Embryonic facial prominence (tissue), 1 donor: ENCODE data around the gene BCKDHB.

Experiments
- DNase-seq: peaks from one replicate; pipeline ENCODE4 v3.0.0-alpha.2; 2016; ENCODE audit errors: extremely low spot score

BCKDHB gene

GRCh38 chr6:80151635-80152034 is 45.2 kb downstream of the BCKDHB start:
- no peak for DNase-seq

GRCh38 chr6:80154160-80154559 is 47.7 kb downstream of the BCKDHB start:
- no peak for DNase-seq

GRCh38 chr6:80156221-80156620 is 49.8 kb downstream of the BCKDHB start:
- DNase-seq = no peak

- no peak for DNase-seq
Observed at GRCh38 chr6:80158478-80158989, 52.1 kb downstream of the BCKDHB start.

GRCh38 chr6:80161434-80161833 is 55.0 kb downstream of the BCKDHB start:
- DNase-seq = no peak

- DNase-seq = no peak
Observed at GRCh38 chr6:80163754-80164187, 57.3 kb downstream of the BCKDHB start.

GRCh38 chr6:80165143-80165542 is 58.7 kb downstream of the BCKDHB start:
- no peak for DNase-seq

DNA sequence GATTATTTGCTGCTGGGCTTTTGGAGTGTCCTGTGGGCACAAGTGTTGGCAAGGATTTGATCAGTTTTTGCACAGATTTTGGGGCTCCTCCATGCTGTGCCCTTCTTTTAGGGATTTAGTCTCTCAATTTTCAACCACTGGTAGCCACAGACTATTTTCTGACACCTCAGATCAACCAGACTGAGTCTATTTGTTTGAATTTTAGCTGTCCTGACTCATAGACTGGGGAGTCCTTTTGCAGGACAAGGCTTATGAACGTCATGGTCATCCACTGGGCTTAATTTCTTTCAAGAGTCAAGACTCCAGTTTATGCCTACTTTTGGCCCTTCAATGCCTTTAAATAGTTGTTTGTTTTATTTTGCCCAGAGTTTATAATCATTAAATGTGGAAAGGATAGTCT is 59.3 kb downstream of the BCKDHB start:
- DNase-seq = no peak

DNA sequence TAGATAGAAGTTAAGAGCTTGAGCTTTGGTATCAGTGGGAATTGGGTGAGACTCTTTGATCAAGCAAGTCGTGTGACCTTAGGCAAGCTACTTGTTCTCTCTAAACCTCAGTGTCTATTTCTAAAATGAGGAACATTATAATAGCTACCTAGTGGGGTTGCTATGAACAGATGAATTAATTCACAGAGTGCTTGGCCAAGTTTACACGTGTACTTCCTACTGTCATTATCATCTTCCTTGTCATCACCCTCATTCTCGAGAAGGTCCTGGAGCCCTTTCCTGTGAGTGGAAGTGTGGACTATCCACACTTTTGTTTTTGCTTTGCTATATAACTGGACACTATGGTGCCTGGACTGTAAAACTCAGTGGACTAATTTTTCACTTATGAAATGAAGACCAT is 64.0 kb downstream of the BCKDHB start:
- DNase-seq = no peak

- DNase-seq = no peak
Observed at GRCh38 chr6:80173411-80173810, 66.9 kb downstream of the BCKDHB start.

- DNase-seq = no peak
Observed at GRCh38 chr6:80174900-80175572, 68.6 kb downstream of the BCKDHB start.

GRCh38 chr6:80179695-80180094 is 73.2 kb downstream of the BCKDHB start:
- DNase-seq = no peak

GRCh38 chr6:80181352-80182081 is 75.0 kb downstream of the BCKDHB start:
- DNase-seq = no peak

DNA sequence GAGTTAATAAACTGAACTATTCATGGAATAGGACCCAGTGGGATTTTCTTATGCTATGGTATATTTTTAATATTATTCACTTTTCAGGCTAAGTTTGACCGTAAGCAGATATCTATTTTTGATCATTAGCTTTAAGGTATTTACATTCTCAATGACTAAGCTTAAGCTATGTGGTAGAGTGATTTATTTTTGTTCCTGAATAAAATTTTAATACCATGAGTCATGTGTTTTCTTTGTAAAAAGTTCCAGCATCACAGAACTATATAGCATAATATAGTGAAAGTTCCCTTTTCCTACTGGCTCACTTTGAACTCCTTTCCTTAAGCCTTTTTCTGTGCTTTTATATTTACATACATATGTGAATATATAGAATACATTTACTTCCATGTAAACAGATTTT is 75.8 kb downstream of the BCKDHB start:
- DNase-seq = no peak

- no peak for DNase-seq
Observed at GRCh38 chr6:80183019-80183795, 76.7 kb downstream of the BCKDHB start.

DNA sequence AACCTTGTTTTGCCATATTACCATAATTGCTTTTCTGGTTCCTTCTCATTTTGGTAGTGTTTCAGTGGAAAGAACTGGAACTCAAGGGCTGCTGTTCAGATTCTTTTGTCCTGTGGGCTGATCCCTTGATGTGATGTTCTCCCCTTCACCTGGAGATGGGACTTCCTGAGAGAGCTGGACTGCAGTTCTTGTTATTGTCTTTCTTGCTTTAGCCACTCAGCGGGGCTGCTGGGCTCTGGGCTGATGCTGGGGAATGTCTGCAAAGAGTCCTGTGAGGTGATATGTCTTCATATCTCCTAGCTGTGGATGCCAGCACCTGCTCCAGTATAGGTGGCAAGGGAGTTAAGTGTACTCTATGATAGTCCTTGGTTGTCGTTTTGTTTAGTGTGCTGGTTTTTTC is 79.0 kb downstream of the BCKDHB start:
- DNase-seq = no peak

DNA sequence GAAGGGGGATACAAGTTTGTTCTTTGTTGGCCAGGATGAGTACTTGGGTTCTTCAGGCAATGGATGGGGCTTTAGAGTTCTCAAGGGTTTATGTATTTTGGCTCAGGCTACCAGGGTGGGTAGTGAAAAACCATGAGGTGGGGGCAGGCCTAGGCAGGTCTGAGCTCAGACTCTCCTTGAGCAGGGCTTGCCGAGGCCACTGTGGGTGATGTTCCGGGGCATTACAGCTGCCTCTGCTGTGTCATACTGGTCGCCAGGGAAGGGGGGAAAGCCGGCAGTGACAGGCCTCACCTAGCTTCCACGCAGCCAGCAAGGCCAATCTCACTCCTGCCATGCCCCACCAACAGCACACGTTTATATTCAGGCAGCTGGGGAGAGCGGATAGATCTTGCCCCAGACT is 79.6 kb downstream of the BCKDHB start:
- no peak for DNase-seq

- no peak for DNase-seq
Observed at GRCh38 chr6:80196906-80197305, 90.4 kb downstream of the BCKDHB start.

DNA sequence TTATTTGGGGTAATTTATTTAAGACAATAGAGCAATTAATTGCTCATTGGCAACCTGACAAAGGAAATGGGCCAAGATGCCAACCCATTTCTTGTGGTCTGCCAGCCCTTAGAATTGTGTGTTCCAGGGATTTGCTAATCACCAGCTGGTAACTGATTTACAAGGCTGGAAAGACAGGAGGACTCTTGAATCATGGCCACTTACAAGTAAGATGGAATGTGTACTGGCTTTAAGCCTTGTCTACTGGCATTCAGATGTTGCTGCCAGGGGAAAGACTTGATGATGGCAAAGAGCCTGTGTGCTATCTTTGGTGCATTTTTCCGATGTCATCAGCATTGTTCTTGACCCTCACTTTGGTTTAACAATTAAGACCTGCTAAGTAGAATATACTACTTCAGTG is 91.0 kb downstream of the BCKDHB start:
- DNase-seq = no peak

- DNase-seq = no peak
Observed at GRCh38 chr6:80197986-80198385, 91.5 kb downstream of the BCKDHB start.

DNA sequence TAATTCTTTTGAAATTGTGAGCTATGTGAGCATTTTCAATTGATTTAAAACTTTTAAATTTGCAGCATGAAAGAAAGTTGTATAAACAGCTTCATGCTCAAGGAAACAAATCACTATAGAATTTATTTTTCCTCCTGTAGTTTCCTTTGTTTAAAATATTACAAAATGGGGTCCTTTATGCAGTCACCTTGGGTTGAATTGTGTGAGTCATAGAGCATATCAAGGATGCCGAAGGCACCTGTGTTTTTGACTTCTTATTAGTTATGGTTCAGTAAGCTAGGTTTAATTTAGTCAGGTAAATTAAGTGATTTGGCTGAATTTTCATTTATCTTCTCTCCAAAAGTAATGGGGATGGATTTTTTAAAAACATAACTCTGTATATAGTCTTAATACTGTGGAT is 96.8 kb downstream of the BCKDHB start:
- no peak for DNase-seq

GRCh38 chr6:80205404-80205803 is 98.9 kb downstream of the BCKDHB start:
- DNase-seq = no peak

DNA sequence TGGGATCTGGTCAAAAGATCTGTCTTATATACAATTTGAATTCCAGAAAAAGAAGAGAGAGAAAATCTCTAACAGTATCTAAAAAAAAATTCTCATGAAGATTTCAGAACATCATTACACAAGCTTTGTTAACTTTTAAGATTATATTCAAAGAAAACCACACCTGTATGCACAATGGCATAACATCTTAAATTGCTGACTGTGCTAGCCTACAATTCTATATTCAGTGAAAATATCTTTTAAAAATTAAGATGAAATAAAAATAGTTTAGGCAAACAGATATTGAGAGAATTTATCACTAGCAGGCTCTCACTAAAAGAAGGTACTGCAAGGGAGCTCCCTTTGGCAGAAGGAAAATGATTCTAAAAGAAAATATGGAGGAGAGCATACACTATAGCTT is 100.3 kb downstream of the BCKDHB start:
- no peak for DNase-seq
